Thyroid gland (tissue), 4 donors: ENCODE results near the gene POFUT2.

ENCODE experiments used
- CTCF ChIP-seq, 6 experiments: fragments of 200-600 bp in 3 of 6; fragments of 450-650 bp in 3 of 6; sonication (generic) in 3 of 6; IDR thresholded peaks; one replicate each; pipeline ENCODE4 v1.5.1; 2016 to 2019; ENCODE audit warnings: antibody characterized with exemption in 6 of 6, mild to moderate bottlenecking in 2 of 6, inconsistent platforms in 1 of 6, moderate library complexity in 1 of 6
- POLR2A ChIP-seq, 2 donors: fragments of 450-650 bp; IDR thresholded peaks; one replicate each; pipeline ENCODE4 v1.6.1; 2017; ENCODE audit warnings: antibody characterized with exemption in 2 of 2, mild to moderate bottlenecking in 2 of 2, moderate library complexity in 1 of 2

DNA sequence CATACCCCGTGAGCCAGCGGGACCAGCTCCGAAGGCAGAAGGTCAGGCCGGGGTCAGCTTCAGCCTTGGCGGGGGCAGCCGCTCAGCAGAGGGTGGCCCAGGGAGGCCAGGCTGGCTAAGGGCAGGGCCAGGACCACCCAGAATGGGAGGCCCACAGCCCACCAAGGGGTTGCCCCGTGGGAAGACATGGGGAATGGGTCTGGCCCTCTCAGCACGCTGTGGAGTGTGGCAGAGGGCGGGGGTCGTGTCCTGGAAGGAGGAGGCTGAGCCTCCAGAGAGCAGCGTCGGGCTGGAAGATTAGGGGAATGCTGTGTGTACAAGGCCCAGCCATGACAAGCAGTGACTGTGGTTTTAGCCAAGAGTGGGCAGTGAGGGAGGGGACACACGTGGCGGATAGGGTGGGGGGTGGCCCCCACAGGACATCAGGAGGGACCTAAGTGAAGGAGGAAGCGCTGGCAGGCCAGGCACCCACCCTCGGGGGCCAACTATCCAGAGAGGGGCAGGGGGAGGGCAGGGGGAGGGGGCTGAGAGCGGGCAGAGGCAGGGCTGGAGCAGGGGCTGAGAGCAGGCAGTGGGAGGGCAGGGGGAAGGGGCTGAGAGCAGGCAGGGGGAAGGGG lies 43.9 kb upstream of the POFUT2 start:
- no peak for TF ChIP-seq CTCF (IDR thresholded peaks at IDR 0.05)
- no peak for TF ChIP-seq POLR2A (IDR thresholded peaks at IDR 0.05)
